ENCODE results near the gene ADGRA3. TPM values are rescaled to one million over a fixed set of nuclear protein-coding genes. Genes with fewer than 3 reads are reported as not detected.

The ADGRA3 gene
- total RNA-seq, 4 donors from 2014 or later = 14.9 to 26.3 (median 20.2) TPM

DNA sequence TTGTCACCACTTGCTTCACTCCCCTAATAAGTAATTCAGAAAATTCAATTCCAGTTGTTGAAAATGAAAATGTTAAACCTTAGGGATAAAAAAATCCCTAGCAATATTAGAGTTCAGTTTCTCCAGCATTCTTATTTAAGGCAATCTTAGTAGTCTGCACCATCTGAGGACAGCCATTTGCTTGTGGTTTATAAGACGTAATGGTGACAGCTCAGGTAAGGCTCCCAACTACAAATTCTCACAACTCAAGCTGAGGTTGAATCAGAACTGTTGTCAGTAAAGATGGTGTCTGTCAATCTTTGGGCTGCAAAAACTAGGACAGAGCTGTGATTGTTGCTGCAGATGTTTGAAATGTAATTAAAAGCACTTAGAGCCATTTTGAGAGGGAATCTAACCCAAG is 16.3 kb upstream of the ADGRA3 start:
- H3K27me3 ChIP-seq = no peaks in the 10 kb centered on the region
- H3K4me3 ChIP-seq = no peak overlapping the region
- TF ChIP-seq POLR2A (IDR thresholded peaks at IDR 0.05) (no peak), EP300 (IDR thresholded peaks at IDR 0.05) (no peak)
- TF ChIP-seq, protein P1, sequence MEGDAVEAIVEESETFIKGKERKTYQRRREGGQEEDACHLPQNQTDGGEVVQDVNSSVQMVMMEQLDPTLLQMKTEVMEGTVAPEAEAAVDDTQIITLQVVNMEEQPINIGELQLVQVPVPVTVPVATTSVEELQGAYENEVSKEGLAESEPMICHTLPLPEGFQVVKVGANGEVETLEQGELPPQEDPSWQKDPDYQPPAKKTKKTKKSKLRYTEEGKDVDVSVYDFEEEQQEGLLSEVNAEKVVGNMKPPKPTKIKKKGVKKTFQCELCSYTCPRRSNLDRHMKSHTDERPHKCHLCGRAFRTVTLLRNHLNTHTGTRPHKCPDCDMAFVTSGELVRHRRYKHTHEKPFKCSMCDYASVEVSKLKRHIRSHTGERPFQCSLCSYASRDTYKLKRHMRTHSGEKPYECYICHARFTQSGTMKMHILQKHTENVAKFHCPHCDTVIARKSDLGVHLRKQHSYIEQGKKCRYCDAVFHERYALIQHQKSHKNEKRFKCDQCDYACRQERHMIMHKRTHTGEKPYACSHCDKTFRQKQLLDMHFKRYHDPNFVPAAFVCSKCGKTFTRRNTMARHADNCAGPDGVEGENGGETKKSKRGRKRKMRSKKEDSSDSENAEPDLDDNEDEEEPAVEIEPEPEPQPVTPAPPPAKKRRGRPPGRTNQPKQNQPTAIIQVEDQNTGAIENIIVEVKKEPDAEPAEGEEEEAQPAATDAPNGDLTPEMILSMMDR (IDR thresholded peaks at IDR 0.05) = no peak
- no peaks in the 10 kb centered on the region for H3K36me3 ChIP-seq
- 68 to 92% methylated on average over 1 of the region's 1 CpG for WGBS, 2 donors
- DNase-seq (ENCODE audit: low spot score in 2 of 2) = no peak
- no peaks in the 10 kb centered on the region for H3K4me1 ChIP-seq
- peaks cover 0 to 29% (median 3%) of the 10 kb centered on the region in 4 donors for H3K9me3 ChIP-seq
- no peak overlapping the region for H3K27ac ChIP-seq

DNA sequence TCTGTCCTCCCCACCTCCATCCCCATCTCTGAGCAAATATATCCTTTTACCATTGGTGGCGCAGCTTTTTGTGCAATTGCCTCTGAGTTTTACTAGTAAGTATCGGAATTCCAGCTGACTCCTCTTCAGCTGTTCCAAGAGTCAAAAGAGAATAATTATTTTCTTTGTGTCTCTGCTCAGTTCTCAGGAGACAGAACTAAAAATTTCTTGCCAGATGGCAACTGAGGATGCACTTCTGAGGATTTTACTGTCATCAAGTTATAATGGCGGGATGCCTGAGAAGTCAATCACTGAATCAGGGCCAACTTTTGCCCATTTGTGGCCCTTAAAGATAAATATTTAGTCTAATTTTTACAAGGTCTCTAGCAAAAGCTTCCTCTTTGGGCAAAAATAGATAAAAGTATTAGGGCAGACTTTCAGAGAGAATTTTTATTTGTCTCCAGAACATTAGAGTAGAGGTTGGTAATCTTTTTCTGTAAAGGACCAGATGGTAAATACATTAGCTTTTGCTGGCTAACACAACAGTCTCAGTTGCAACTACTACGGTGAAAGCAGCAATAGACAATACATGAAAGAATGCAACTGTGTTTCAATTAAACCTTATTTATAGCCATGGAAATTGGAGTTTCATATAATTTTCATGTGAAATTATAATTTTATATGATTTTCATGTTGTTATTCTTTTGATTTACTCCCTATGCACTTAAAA is 15.6 kb upstream of the ADGRA3 start:
- H3K4me3 ChIP-seq = no peak overlapping the region
- no peak for DNase-seq (ENCODE audit: low spot score in 2 of 2)
- TF ChIP-seq, protein P1 (IDR thresholded peaks at IDR 0.05) = no peak
- TF ChIP-seq EP300 (IDR thresholded peaks at IDR 0.05) (no peak), POLR2A (IDR thresholded peaks at IDR 0.05) (no peak)
- no peak overlapping the region for H3K27ac ChIP-seq
- 40 to 60% methylated on average over 4 of the region's 4 CpGs for WGBS, 2 donors
- H3K4me1 ChIP-seq = no peaks in the 10 kb centered on the region
- no peaks in the 10 kb centered on the region for H3K36me3 ChIP-seq
- H3K27me3 ChIP-seq = no peaks in the 10 kb centered on the region
- H3K9me3 ChIP-seq = peaks cover 0 to 29% (median 3%) of the 10 kb centered on the region in 4 donors

DNA sequence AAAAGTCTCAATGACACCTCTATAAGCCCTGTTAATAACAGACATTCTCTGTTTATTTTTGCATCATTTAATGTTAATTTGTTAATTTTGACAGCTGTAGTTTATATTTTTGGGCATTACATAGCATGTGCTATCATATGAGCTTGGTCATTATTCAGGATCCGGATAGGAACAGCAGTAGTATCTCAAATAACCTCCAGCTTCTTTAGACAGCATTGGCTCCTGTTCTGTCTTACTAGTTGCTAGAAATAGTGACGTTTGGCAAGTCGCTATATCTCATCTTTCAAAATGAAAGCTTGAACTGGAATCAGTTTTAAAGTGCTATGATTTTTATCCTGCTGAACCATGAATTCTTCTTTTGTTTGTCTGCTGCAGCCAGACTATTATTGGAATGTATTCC is 9.0 kb upstream of the ADGRA3 start:
- Histone ChIP-seq H3K27me3 (no peaks in the 10 kb centered on the region), H3K9me3 (no peaks in the 10 kb centered on the region), H3K4me3 (no peak overlapping the region), H3K27ac (no peak overlapping the region), H3K36me3 (no peaks in the 10 kb centered on the region), H3K4me1 (no peaks in the 10 kb centered on the region)
- WGBS, 2 donors = 55 to 58% methylated on average over 3 of the region's 3 CpGs
- DNase-seq (ENCODE audit: low spot score in 2 of 2) = no peak
- TF ChIP-seq POLR2A (IDR thresholded peaks at IDR 0.05) (no peak), EP300 (IDR thresholded peaks at IDR 0.05) (no peak)
- TF ChIP-seq, protein P1 (IDR thresholded peaks at IDR 0.05) = no peak

DNA sequence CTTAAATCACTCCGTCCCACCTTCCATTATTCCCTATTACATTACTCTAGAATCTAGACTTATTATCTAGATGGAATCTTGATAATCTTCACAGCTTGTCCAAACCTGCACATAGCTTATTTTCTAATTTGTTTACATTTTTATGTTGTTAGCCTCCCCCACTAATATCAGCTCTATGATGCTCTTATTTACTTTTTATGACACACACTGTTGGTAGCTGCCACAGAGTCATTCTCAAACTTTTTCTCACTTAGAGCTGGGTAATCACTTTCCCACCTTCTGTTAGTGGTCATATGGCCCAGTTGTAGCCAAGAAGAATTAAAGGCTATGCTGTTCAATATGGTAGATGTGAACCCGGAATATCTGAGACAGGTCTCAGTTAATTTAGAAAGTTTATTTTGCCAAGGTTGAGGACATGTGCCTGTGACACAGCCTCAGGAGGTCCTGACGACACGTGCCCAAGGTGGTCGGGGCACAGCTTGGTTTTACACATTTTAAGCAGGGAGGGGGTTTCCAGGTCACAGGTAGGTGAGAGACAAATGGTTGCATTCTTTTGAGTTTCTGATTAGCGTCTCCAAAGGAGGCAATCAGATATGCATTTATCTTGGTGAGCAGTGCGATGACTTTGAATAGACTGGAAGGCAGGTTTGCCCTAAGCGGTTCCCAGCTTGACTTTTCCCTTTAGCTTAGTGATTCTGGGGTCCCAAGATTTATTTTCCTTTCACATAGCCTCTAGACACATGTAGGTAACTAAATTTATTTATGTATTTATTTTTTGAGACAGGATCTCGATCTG is 7.0 kb upstream of the ADGRA3 start:
- no peak for TF ChIP-seq POLR2A (IDR thresholded peaks at IDR 0.05)
- TF ChIP-seq EP300 (IDR thresholded peaks at IDR 0.05) = no peak
- TF ChIP-seq, protein P1 (IDR thresholded peaks at IDR 0.05) = no peak
- H3K27me3 ChIP-seq = no peaks in the 10 kb centered on the region
- no peak overlapping the region for H3K27ac ChIP-seq
- H3K9me3 ChIP-seq = no peaks in the 10 kb centered on the region
- WGBS, 2 donors = 75 to 84% methylated on average over 9 of the region's 9 CpGs
- H3K36me3 ChIP-seq = no peaks in the 10 kb centered on the region
- no peaks in the 10 kb centered on the region for H3K4me1 ChIP-seq
- H3K4me3 ChIP-seq = no peak overlapping the region
- DNase-seq (ENCODE audit: low spot score in 2 of 2) = no peak

DNA sequence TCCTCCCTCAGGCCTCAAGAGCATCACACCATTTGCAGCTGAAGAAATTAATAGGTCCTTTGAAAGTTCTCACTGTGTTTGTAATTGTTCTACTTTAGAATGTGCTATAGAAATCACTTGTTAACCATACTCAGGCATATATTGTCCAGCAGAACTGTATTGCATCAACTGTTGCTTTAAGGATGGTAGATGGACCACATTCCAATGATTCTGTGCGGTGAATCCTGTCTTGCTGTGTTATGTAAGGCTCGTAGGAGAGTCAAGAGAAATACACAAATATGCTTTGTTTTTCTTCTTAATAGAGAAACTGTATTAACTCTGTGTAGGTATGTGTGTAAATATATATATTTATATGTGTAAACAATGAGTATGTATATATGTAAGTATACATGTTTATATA is 6.3 kb upstream of the ADGRA3 start:
- TF ChIP-seq POLR2A (IDR thresholded peaks at IDR 0.05) = no peak
- no peaks in the 10 kb centered on the region for H3K4me1 ChIP-seq
- no peaks in the 10 kb centered on the region for H3K36me3 ChIP-seq
- H3K9me3 ChIP-seq = no peaks in the 10 kb centered on the region
- H3K27me3 ChIP-seq = no peaks in the 10 kb centered on the region
- H3K27ac ChIP-seq = no peak overlapping the region
- no peak for DNase-seq (ENCODE audit: low spot score in 2 of 2)
- 42% methylated on average over 2 of the region's 2 CpGs for WGBS, 2 donors
- H3K4me3 ChIP-seq = no peak overlapping the region

Data from tibial nerve (tissue), 4 donors.